ENCODE results near the gene CDC34. TPM values are rescaled to one million over a fixed set of nuclear protein-coding genes. Genes with fewer than 3 reads are reported as not detected.
A peak's percentile ranks its signal among the peaks of the same experiment; 100 is the strongest.
"Not testable (repeated sequence)": the region's sequence is repeated elsewhere in the genome, so short reads cannot be mapped to it uniquely, and the experiment has no call there.

CDC34 gene
- total RNA-seq, 1 donor from 2014 or later, result 56.6 TPM

DNA sequence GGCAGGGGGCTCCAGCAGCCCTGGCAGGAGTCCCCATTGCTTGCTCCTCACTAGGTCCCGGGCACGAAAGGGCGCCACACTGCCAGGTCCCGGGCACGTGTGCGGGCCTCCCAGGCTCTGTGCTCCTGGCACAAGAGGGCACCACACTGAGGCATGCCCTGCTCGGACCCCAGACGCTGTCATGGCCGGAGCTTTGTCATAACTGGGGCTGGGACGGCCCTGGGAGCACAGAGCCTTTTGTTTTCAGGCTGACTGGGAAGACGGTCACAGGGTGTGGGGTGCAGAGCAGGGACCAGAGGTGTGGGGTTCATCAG is 48.2 kb downstream of the CDC34 start:
- no peaks in the 10 kb centered on the region for H3K9me3 Mint-ChIP-seq
- peaks cover 4% of the 10 kb centered on the region for H3K4me1 Mint-ChIP-seq (ENCODE audit: low read depth)
- H3K27ac Mint-ChIP-seq, result no peak overlapping the region
- intact Hi-C loops (cut with micrococcal nuclease), result no loop called here
- no peaks in the 10 kb centered on the region for H3K27me3 Mint-ChIP-seq (ENCODE audit: insufficient read depth)
- no peak overlapping the region for H3K4me3 Mint-ChIP-seq
- H3K36me3 Mint-ChIP-seq (ENCODE audit: low read depth), result peaks cover 4% of the 10 kb centered on the region
- DNase-seq (ENCODE audit: low spot score), result no peak

DNA sequence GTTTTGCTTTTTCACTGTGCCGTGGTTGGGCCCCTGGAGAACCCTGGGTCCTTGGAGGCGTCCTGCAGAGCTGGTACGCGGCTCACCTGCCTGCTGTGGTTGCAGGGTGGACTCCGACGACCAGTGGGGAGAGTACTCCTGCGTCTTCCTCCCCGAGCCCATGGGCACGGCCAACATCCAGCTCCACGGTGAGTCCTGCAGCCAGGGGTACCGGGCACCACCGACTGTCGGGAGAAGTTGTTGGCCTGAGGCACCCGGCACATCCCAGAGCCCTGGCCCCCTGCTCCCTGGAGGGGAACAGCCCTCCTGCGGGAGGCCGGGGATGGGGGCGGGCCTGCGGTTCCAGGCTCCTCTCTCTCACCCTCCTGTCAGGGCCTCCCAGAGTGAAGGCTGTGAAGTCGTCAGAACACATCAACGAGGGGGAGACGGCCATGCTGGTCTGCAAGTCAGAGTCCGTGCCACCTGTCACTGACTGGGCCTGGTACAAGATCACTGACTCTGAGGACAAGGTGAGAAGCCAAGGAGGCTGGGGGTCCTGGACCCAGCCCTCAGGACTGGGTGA is 48.8 kb downstream of the CDC34 start:
- Mint-ChIP-seq H3K36me3 (ENCODE audit: low read depth) (peaks cover 2% of the 10 kb centered on the region), H3K27ac (no peak overlapping the region), H3K27me3 (ENCODE audit: insufficient read depth) (no peaks in the 10 kb centered on the region), H3K4me3 (no peak overlapping the region), H3K9me3 (no peaks in the 10 kb centered on the region), H3K4me1 (ENCODE audit: low read depth) (no peaks in the 10 kb centered on the region)
- intact Hi-C loops (cut with micrococcal nuclease), result no loop called here
- DNase-seq (ENCODE audit: low spot score), result no peak

DNA sequence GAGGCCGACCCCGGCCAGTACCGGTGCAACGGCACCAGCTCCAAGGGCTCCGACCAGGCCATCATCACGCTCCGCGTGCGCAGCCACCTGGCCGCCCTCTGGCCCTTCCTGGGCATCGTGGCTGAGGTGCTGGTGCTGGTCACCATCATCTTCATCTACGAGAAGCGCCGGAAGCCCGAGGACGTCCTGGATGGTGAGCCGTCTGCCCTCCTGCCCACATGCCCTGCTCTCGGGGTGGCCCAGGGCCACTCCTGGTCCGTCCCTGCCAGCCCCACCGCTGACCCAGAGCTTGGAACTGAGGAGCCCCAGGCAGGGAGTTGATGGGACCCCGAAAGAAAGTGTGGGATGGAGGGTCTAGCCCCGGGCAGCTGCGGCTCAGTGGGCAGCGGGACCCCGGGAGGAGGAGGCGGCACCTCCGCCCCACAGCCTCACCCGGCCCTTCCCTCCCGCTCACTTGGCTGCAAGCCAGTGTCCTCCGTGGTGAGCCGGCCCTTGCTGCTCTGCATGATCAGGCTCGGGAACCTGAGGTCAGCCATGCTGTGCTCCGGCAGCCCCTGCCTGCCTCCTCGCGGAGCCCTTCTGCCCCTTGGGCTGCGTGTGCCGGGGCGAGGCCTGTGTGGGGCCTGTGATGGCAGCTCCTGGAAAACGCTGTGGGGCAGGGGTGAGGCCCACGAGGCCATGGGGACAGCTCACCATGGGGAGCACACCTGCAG is 50.0 kb downstream of the CDC34 start:
- Mint-ChIP-seq H3K9me3 (no peaks in the 10 kb centered on the region), H3K4me3 (no peak overlapping the region), H3K4me1 (ENCODE audit: low read depth) (no peaks in the 10 kb centered on the region), H3K36me3 (ENCODE audit: low read depth) (peaks cover 2% of the 10 kb centered on the region), H3K27ac (no peak overlapping the region), H3K27me3 (ENCODE audit: insufficient read depth) (peaks cover 2% of the 10 kb centered on the region)
- intact Hi-C loops (cut with micrococcal nuclease), result no loop called here
- DNase-seq (ENCODE audit: low spot score), result no peak

DNA sequence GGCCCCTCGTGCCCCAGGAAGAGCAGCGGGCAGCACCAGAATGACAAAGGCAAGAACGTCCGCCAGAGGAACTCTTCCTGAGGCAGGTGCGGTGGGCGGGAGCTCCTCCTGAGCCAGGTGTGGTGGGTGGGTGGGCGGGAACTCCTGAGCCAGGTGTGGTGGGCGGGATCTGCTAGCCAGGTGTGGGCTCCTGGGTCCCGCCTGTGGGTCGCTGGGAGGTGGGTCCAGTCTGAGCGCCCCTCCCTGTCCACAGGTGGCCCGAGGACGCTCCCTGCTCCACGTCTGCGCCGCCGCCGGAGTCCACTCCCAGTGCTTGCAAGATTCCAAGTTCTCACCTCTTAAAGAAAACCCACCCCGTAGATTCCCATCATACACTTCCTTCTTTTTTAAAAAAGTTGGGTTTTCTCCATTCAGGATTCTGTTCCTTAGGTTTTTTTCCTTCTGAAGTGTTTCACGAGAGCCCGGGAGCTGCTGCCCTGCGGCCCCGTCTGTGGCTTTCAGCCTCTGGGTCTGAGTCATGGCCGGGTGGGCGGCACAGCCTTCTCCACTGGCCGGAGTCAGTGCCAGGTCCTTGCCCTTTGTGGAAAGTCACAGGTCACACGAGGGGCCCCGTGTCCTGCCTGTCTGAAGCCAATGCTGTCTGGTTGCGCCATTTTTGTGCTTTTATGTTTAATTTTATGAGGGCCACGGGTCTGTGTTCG is 51.1 kb downstream of the CDC34 start:
- intact Hi-C loops (cut with micrococcal nuclease), result no loop called here
- Mint-ChIP-seq H3K4me3 (no peak overlapping the region), H3K27ac (no peak overlapping the region), H3K9me3 (no peaks in the 10 kb centered on the region), H3K36me3 (ENCODE audit: low read depth) (peaks cover 2% of the 10 kb centered on the region), H3K4me1 (ENCODE audit: low read depth) (no peaks in the 10 kb centered on the region), H3K27me3 (ENCODE audit: insufficient read depth) (peaks cover 2% of the 10 kb centered on the region)
- no peak for DNase-seq (ENCODE audit: low spot score)

DNA sequence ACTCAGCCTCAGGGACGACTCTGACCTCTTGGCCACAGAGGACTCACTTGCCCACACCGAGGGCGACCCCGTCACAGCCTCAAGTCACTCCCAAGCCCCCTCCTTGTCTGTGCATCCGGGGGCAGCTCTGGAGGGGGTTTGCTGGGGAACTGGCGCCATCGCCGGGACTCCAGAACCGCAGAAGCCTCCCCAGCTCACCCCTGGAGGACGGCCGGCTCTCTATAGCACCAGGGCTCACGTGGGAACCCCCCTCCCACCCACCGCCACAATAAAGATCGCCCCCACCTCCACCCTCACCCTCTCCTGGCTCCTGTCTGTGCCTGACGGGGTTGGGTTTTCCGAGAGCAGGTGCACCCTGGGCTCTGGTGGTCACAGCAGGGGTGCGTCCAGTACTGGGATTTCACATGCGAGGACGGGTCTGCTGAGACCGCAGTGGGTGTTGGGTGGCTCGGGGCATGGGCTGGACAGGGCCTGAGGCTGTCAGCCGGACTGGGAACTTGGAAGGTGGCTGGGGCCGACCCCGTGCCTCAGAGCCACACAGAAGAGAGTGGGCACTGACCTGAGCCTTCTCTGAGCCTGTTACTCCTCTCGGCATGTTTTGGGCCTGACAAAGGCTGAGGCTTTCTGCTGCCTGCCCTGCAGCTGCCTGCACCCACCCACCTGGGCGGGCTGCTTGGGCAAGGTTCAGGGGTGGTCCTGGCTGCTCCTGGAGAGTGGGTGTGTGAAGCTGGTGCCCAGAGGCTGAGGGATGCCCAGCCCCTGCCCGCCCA is 51.8 kb downstream of the CDC34 start:
- Mint-ChIP-seq H3K36me3 (ENCODE audit: low read depth) (peaks cover 2% of the 10 kb centered on the region), H3K27ac (no peak overlapping the region)
- intact Hi-C loops (cut with micrococcal nuclease), result no loop called here

DNA sequence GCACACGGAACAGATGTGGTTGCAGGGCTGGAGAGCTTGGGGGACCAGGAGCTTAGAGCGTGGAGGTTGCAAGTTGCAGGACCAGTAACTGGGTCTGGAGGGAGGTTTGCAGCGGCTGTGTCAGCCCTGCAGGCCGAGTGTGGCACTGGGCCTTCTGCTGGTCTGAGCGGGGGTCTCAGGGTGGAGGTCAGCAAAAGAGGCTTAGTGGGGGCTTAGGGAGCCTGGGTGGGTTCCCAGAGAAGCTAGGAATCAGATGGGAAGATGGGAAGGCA is 52.3 kb downstream of the CDC34 start:
- H3K4me3 Mint-ChIP-seq, result no peak overlapping the region
- no peak for DNase-seq (ENCODE audit: low spot score)
- peaks cover 5% of the 10 kb centered on the region for H3K27me3 Mint-ChIP-seq (ENCODE audit: insufficient read depth)
- H3K36me3 Mint-ChIP-seq (ENCODE audit: low read depth), result peaks cover 2% of the 10 kb centered on the region
- H3K27ac Mint-ChIP-seq, result no peak overlapping the region
- intact Hi-C loops (cut with micrococcal nuclease), result no loop called here
- no peaks in the 10 kb centered on the region for H3K4me1 Mint-ChIP-seq (ENCODE audit: low read depth)
- H3K9me3 Mint-ChIP-seq, result no peaks in the 10 kb centered on the region

More for the DNA sequence above, 51.8 kb downstream of the CDC34 start:
- no peaks in the 10 kb centered on the region for H3K4me1 Mint-ChIP-seq (ENCODE audit: low read depth)
- H3K27me3 Mint-ChIP-seq (ENCODE audit: insufficient read depth), result peaks cover 3% of the 10 kb centered on the region
- no peak overlapping the region for H3K4me3 Mint-ChIP-seq
- no peak for DNase-seq (ENCODE audit: low spot score)
- no peaks in the 10 kb centered on the region for H3K9me3 Mint-ChIP-seq

DNA sequence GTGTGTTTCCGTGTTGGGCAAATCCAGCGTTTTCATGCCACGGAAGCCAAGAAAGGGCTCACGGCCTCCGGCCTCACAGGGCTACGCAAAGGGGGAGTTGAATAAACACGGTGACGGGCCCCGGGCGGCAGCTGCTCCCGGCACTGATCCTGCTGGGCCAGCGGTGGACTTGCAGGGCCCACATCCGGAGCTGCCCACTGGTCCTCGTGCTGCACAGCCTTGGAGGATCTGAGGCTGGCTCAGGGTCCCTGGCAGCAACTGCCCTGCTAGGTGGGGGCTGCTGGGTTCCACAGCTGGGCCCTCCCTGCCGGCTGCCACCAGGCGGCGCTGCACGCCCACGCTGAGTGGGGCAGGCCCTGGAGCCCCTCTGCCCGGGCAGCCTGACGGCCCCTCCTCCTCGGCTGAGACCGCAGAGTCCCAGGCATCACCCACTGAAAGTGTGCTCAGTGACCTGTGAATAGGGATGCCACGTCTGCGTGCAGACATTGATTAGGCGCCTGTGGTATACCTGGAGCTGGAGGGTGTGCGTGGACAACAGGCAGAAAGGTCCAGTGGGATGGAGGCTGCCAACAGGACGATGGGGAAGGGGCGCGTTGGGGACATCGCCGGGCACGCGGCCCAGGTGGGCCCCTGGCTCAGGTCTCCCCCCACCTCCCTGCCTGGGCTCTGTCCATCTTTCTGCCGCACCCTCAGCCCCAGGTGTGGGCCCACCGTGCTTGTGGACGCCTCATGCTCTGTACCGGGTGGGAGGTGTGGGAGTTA is 52.9 kb downstream of the CDC34 start:
- H3K27ac Mint-ChIP-seq, result no peak overlapping the region
- H3K4me3 Mint-ChIP-seq, result no peak overlapping the region
- peaks cover 8% of the 10 kb centered on the region for H3K27me3 Mint-ChIP-seq (ENCODE audit: insufficient read depth)
- peak; percentile 44 for DNase-seq (ENCODE audit: low spot score)
- H3K4me1 Mint-ChIP-seq (ENCODE audit: low read depth), result no peaks in the 10 kb centered on the region
- no peaks in the 10 kb centered on the region for H3K9me3 Mint-ChIP-seq
- intact Hi-C loops (cut with micrococcal nuclease), result loop anchor here (5.0 kb wide), 2 partner anchors 48 to 148 kb away; partner anchors contain the start of gene POLRMT
- peaks cover 2% of the 10 kb centered on the region for H3K36me3 Mint-ChIP-seq (ENCODE audit: low read depth)

DNA sequence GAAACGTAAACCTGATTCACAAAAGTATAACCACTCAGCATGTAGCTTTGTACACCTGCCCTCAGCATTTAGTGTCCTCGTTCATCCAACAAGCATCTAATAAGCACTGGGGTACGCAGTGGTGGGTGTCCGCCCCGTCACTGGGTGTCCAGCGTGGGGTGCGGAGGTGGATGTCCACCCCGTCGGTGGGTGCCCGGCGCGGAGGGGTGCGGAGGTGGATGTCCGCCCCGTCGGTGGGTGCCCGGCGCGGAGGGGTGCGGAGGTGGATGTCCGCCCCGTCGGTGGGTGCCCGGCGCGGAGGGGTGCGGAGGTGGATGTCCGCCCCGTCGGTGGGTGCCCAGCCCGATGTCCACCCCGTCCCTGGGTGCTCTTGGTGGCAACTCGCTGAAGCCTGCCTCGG is 53.6 kb downstream of the CDC34 start:
- H3K4me1 Mint-ChIP-seq (ENCODE audit: low read depth); H3K27ac Mint-ChIP-seq; H3K36me3 Mint-ChIP-seq (ENCODE audit: low read depth); H3K27me3 Mint-ChIP-seq (ENCODE audit: insufficient read depth); H3K4me3 Mint-ChIP-seq; DNase-seq (ENCODE audit: low spot score); H3K9me3 Mint-ChIP-seq: not testable (repeated sequence)
- intact Hi-C loops (cut with micrococcal nuclease), result loop anchor here (5.0 kb wide), 2 partner anchors 47 to 147 kb away; partner anchors contain the start of gene POLRMT

DNA sequence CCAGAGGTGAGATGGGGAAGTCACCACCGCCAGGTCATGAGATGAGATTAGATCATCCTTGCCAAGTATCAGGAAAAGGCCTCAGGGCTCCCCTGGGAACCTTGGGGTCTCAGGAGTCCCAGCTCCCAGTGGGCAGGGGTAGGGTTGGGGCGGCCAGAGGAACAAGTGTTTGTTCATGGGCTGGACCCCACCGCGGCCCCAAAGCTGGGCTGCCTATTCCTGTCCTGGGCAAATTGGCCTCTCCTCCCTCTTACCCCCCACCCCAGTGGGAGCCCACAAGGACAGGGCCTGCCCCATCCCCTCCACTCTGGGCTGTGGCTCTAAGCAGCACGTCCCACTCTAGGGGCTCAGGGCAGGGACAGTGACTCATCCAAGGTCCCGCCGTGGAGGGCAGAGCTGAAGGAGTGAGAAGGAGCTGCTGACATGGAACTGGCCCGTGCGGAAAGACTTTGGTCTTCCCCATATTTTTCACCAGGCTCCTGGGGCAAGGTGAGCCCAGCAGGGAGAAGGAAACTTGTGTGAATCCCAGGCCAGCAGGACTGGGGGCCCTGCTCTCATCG is 54.1 kb downstream of the CDC34 start:
- peaks cover 2% of the 10 kb centered on the region for H3K36me3 Mint-ChIP-seq (ENCODE audit: low read depth)
- no peak for DNase-seq (ENCODE audit: low spot score)
- H3K9me3 Mint-ChIP-seq, result no peaks in the 10 kb centered on the region
- no peak overlapping the region for H3K27ac Mint-ChIP-seq
- intact Hi-C loops (cut with micrococcal nuclease), result loop anchor here (5.0 kb wide), 2 partner anchors 47 to 147 kb away; partner anchors contain the start of gene POLRMT
- H3K4me1 Mint-ChIP-seq (ENCODE audit: low read depth), result no peaks in the 10 kb centered on the region
- no peak overlapping the region for H3K4me3 Mint-ChIP-seq
- H3K27me3 Mint-ChIP-seq (ENCODE audit: insufficient read depth), result peaks cover 10% of the 10 kb centered on the region

DNA sequence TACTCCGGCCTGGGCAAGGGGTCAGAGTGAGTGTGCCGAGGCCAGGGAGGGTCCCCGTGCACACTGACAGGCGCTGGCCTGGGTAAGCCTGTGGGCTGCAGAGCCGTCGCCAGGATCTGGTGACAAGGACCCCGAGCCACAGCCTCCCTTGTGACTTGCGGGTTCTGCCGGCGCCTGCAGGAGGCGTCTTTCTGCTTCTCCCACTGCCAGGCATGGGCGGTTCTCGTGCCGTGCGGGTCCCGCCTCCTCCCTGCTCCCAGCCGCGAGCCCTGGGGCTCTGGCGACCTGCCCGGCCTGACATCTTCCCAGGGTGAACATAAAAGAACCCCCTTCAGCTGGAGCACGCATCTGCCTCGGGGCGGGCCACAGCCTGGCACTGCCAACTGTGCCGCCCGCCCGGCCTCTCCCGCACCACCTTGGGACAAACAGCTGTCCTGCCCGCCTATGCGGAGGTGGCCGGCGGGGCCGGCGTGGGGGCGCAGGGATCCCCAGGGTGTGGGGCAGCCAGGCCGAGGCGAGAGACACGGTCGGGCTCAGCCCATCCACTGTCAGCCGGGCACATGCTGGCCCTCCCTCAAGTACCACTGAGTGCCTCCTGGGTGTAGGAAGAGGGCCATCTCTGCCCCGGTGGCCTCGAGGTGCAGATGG is 56.7 kb downstream of the CDC34 start:
- Mint-ChIP-seq H3K4me1 (ENCODE audit: low read depth) (no peaks in the 10 kb centered on the region), H3K27ac (no peak overlapping the region), H3K4me3 (no peak overlapping the region), H3K27me3 (ENCODE audit: insufficient read depth) (peaks cover 15% of the 10 kb centered on the region), H3K9me3 (no peaks in the 10 kb centered on the region), H3K36me3 (ENCODE audit: low read depth) (peaks cover 2% of the 10 kb centered on the region)
- intact Hi-C loops (cut with micrococcal nuclease), result loop anchor here (5.0 kb wide), 2 partner anchors 44 to 144 kb away; partner anchors contain the start of gene POLRMT
- DNase-seq (ENCODE audit: low spot score), result peak; percentile 38

DNA sequence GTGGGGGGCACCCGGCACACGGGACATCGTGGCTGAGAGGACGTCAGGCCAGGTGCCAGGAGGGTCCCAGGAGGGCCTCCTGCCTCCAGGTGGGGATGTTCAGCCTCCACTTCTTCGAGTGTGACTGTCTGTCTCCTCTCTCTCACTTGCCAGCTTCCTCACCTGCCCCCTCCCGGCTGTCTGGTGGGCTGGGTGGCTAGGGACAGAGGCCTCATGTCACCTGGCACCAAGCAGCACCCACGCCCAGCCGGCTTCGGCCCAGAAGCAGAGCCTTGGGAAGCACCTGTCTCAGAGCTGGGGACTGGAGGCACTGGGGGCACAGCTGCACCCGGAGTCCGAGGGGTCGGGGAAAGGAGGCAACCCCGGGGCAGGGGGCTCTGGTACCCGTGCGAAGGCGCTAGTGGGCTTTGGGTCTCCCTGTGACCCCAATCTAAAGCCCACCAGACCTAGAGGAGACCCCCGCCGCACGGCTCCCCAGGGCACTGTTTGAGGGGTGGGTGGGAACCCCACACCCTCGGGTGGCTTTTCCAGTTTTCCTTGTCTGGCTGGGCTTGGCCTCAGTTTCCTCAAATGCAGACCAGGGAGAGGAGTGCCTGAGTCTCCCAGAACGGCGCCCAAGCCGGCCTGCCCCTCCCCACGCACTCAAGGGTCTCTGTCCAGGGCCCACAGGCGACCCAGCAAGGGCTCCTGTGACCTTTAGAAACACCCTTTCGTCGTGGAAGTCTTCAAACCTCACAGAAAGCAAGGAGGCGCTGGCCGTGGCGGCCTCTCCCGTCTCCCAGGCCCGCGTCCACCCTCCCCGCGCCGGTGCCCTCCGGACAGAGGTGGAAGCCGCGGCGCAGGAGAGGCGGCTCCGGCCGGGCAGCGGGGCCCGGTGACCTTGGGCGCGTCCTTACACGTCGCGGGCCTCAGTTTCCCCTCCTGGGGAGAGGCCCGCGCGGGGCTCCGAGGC is 57.5 kb downstream of the CDC34 start:
- DNase-seq (ENCODE audit: low spot score), result no peak
- peak overlapping the region; percentile 51 for H3K4me3 Mint-ChIP-seq
- H3K36me3 Mint-ChIP-seq (ENCODE audit: low read depth), result no peaks in the 10 kb centered on the region

More for the DNA sequence above, 57.5 kb downstream of the CDC34 start:
- Mint-ChIP-seq H3K4me1 (ENCODE audit: low read depth) (no peaks in the 10 kb centered on the region), H3K27me3 (ENCODE audit: insufficient read depth) (peaks cover 19% of the 10 kb centered on the region), H3K27ac (no peak overlapping the region), H3K9me3 (no peaks in the 10 kb centered on the region)
- intact Hi-C loops (cut with micrococcal nuclease), result loop anchor here (5.0 kb wide), 2 partner anchors 43 to 143 kb away; partner anchors contain the start of gene POLRMT
